CD4-positive, alpha-beta memory T cell (primary cell): Measurements from ENCODE around the gene RECQL5. TPM values are rescaled to one million over a fixed set of nuclear protein-coding genes. Genes with fewer than 3 reads are reported as not detected.

ENCODE experiments used
- CTCF ChIA-PET: fragments of 350-600 bp; sonication (Branson Sonifier 250); formaldehyde crosslinking; loops from one replicate; lab custom pipeline; 2021; ENCODE audit warnings: inconsistent platforms; ENCODE audit not compliant: partially characterized antibody; lab: Charles Lee
- POLR2A ChIA-PET: fragments of 350-600 bp; sonication (Branson Sonifier 250); formaldehyde crosslinking; loops from one replicate; lab custom pipeline; 2021; ENCODE audit not compliant: partially characterized antibody; lab: Charles Lee
- DNase-seq, 5 donors: peaks; one replicate each; pipeline versions ENCODE4 v3.0.0 to v3.0.0-alpha.2; 2020 to 2022; ENCODE audit warnings: mixed read lengths in 1 of 5
- H3K27ac ChIP-seq: one replicate; pipeline ENCODE4 v1.7.0; 2013; ENCODE audit warnings: low read depth, low read length
- H3K27me3 ChIP-seq: 2 replicates; pipeline ENCODE4 v1.7.0; 2013; ENCODE audit warnings: mild to moderate bottlenecking, low read length, moderate library complexity; ENCODE audit not compliant: insufficient read depth
- H3K36me3 ChIP-seq: 2 replicates; pipeline ENCODE4 v1.7.0; 2013; ENCODE audit warnings: mild to moderate bottlenecking, low read length, moderate library complexity; ENCODE audit not compliant: insufficient read depth
- H3K4me1 ChIP-seq: 2 replicates; pipeline ENCODE4 v1.7.0; 2013; ENCODE audit warnings: mild to moderate bottlenecking, low read length, moderate library complexity; ENCODE audit not compliant: insufficient read depth
- H3K4me3 ChIP-seq, 2 donors: one replicate each; pipeline ENCODE4 v1.7.0; 2013; ENCODE audit warnings: low read length in 2 of 2, mild to moderate bottlenecking in 1 of 2
- H3K9me3 ChIP-seq, 2 donors: one replicate each; pipeline ENCODE4 v1.7.0; 2013; ENCODE audit warnings: low read length in 2 of 2, control low read depth in 1 of 2; ENCODE audit not compliant: control insufficient read depth in 1 of 2
- H3K27ac Mint-ChIP-seq, 7 donors: one replicate each; pipeline ENCODE4 v1.8.0; 2020 to 2021; ENCODE audit warnings: mixed read lengths in 7 of 7, mild to moderate bottlenecking in 6 of 7, inconsistent platforms in 3 of 7, moderate library complexity in 3 of 7
- H3K27me3 Mint-ChIP-seq, 2 donors: one replicate each; pipeline ENCODE4 v1.8.0; 2020 to 2021; ENCODE audit warnings: mixed read lengths in 2 of 2
- H3K36me3 Mint-ChIP-seq, 2 donors: one replicate each; pipeline ENCODE4 v1.8.0; 2020 to 2021; ENCODE audit warnings: mixed read lengths in 2 of 2, inconsistent platforms in 1 of 2, mild to moderate bottlenecking in 1 of 2
- H3K4me1 Mint-ChIP-seq, 4 donors: one replicate each; pipeline ENCODE4 v1.8.0; 2020 to 2021; ENCODE audit warnings: mixed read lengths in 4 of 4, mild to moderate bottlenecking in 1 of 4
- H3K4me3 Mint-ChIP-seq, 8 donors: one replicate each; pipeline ENCODE4 v1.8.0; 2020 to 2021; ENCODE audit warnings: mixed read lengths in 8 of 8, mild to moderate bottlenecking in 7 of 8, moderate library complexity in 6 of 8, inconsistent platforms in 3 of 8
- H3K9me3 Mint-ChIP-seq, 8 donors: one replicate each; pipeline ENCODE4 v1.8.0; 2020 to 2021; ENCODE audit warnings: mixed read lengths in 8 of 8, mild to moderate bottlenecking in 5 of 8, inconsistent platforms in 3 of 8, moderate library complexity in 1 of 8
- intact Hi-C: fragments of 100-400 bp; cut with micrococcal nuclease; formaldehyde crosslinking; loops from one replicate; pipeline ENCODE4 v1.15.1; 2023
- polyA plus RNA-seq, 2 donors: library from polyadenylated mRNA; unstranded; fragments of 300-500 nt; fragmentation: Illumina TruSeq; gene quantifications; one replicate each; pipeline ENCODE4 v1.2.3, GENCODE V29; 2021
- total RNA-seq, 2 experiments: library from RNA; stranded (reverse); gene quantifications; one replicate each; pipeline ENCODE4 v1.2.3, GENCODE V29; 2021

The RECQL5 gene
- total and polyA plus RNA-seq, 4 experiments from 2014 or later = 6.4 to 59.1 (median 37.5) TPM

DNA sequence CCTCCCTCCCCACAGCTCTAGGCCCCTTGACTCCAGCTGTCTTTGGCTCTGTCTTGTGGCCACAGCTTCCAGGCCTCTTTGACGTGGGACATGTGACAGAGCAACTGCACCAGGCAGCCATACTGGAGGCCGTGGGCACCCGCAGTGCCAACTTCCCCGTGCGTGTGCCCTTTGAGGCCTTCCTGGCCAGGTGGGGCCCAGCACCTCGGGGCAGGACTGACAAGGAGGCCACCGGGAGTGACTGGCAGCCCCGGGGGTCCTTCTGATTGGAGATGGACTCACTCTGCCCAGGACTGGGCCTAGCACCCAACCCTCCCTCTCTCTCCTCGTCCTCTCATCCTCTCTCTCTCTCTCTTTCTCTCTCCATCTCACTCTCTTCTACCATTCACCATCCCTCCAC lies 63.8 kb downstream of the RECQL5 start:
- Mint-ChIP-seq H3K9me3 (no peaks in the 10 kb centered on the region), H3K36me3 (no peaks in the 10 kb centered on the region), H3K4me3 (no peak overlapping the region), H3K27ac (peak overlapping the region in 1 of 7 donors; percentile 57), H3K4me1 (peaks cover 0 to 3% (median 0%) of the 10 kb centered on the region in 4 donors), H3K27me3 (no peaks in the 10 kb centered on the region)
- POLR2A ChIA-PET = no interaction called here
- no peaks in the 10 kb centered on the region for H3K9me3 ChIP-seq
- intact Hi-C loops = no loop called here
- no peak overlapping the region for H3K4me3 ChIP-seq
- no peaks in the 10 kb centered on the region for H3K4me1 ChIP-seq
- CTCF ChIA-PET = interaction anchor here (1.0 to 1.9 kb wide), 5 partner anchors 20 to 147 kb away, joined by 3 to 5 read pairs (median 3); no protein-coding TSS in a partner anchor
- H3K36me3 ChIP-seq = no peaks in the 10 kb centered on the region
- H3K27me3 ChIP-seq = no peaks in the 10 kb centered on the region
- no peak overlapping the region for H3K27ac ChIP-seq
- DNase-seq = no peak

- Mint-ChIP-seq H3K36me3 (no peaks in the 10 kb centered on the region), H3K27me3 (no peaks in the 10 kb centered on the region), H3K27ac (no peak overlapping the region), H3K4me1 (peaks cover 0 to 3% (median 0%) of the 10 kb centered on the region in 4 donors), H3K9me3 (no peaks in the 10 kb centered on the region), H3K4me3 (no peak overlapping the region)
- CTCF ChIA-PET = interaction anchor here (1.0 to 3.5 kb wide), 7 partner anchors 19 to 176 kb away, joined by 3 to 12 read pairs (median 4); partner anchors contain the start of gene SMIM5
- no peaks in the 10 kb centered on the region for H3K9me3 ChIP-seq
- no peaks in the 10 kb centered on the region for H3K27me3 ChIP-seq
- no peak for DNase-seq
- intact Hi-C loops = no loop called here
- H3K4me1 ChIP-seq = no peaks in the 10 kb centered on the region
- POLR2A ChIA-PET = no interaction called here
- H3K27ac ChIP-seq = no peak overlapping the region
- no peak overlapping the region for H3K4me3 ChIP-seq
- no peaks in the 10 kb centered on the region for H3K36me3 ChIP-seq
These were observed 64.3 kb downstream of the RECQL5 start for GRCh38 chr17:75602644-75603043.

- Histone ChIP-seq H3K4me1 (no peaks in the 10 kb centered on the region), H3K36me3 (no peaks in the 10 kb centered on the region), H3K27me3 (no peaks in the 10 kb centered on the region), H3K4me3 (no peak overlapping the region), H3K27ac (no peak overlapping the region), H3K9me3 (no peaks in the 10 kb centered on the region)
- H3K27me3 Mint-ChIP-seq = no peaks in the 10 kb centered on the region
- H3K27ac Mint-ChIP-seq = peak overlapping the region in 1 of 7 donors; percentile 30
- peak; percentile 41 to 62 (median 46) for DNase-seq
- H3K4me3 Mint-ChIP-seq = no peak overlapping the region
- ChIA-PET CTCF (interaction anchor here (0.6 to 3.5 kb wide), 15 partner anchors 10 to 1599 kb away, joined by 3 to 34 read pairs (median 3); partner anchors contain the start of genes RECQL5, SAP30BP and SMIM5), POLR2A (interaction anchor here (0.5 kb wide), 1 partner anchor 49 kb away, joined by 3 read pairs; no protein-coding TSS in a partner anchor)
- H3K36me3 Mint-ChIP-seq = no peaks in the 10 kb centered on the region
- intact Hi-C loops = no loop called here
- peaks cover 0 to 3% (median 0%) of the 10 kb centered on the region in 4 donors for H3K4me1 Mint-ChIP-seq
- no peaks in the 10 kb centered on the region for H3K9me3 Mint-ChIP-seq
These were observed 65.6 kb downstream of the RECQL5 start for GRCh38 chr17:75601057-75601987.

GRCh38 chr17:75596320-75597087 lies 70.5 kb downstream of the RECQL5 start:
- peaks cover 0 to 2% (median 0%) of the 10 kb centered on the region in 4 donors for H3K4me1 Mint-ChIP-seq
- no peaks in the 10 kb centered on the region for H3K9me3 ChIP-seq
- CTCF ChIA-PET = interaction anchor here (1.1 to 1.4 kb wide), 2 partner anchors 14 to 37 kb away, joined by 3 to 4 read pairs; partner anchors contain the start of gene SMIM5
- no peaks in the 10 kb centered on the region for H3K27me3 ChIP-seq
- H3K4me1 ChIP-seq = no peaks in the 10 kb centered on the region
- H3K27me3 Mint-ChIP-seq = no peaks in the 10 kb centered on the region
- H3K36me3 Mint-ChIP-seq = no peaks in the 10 kb centered on the region
- H3K9me3 Mint-ChIP-seq = peaks cover 0 to 2% (median 0%) of the 10 kb centered on the region in 8 donors
- no peak overlapping the region for H3K27ac ChIP-seq
- no peak overlapping the region for H3K27ac Mint-ChIP-seq
- DNase-seq = no peak
- POLR2A ChIA-PET = no interaction called here
- intact Hi-C loops = no loop called here
- H3K36me3 ChIP-seq = no peaks in the 10 kb centered on the region
- H3K4me3 ChIP-seq = no peak overlapping the region
- no peak overlapping the region for H3K4me3 Mint-ChIP-seq

DNA sequence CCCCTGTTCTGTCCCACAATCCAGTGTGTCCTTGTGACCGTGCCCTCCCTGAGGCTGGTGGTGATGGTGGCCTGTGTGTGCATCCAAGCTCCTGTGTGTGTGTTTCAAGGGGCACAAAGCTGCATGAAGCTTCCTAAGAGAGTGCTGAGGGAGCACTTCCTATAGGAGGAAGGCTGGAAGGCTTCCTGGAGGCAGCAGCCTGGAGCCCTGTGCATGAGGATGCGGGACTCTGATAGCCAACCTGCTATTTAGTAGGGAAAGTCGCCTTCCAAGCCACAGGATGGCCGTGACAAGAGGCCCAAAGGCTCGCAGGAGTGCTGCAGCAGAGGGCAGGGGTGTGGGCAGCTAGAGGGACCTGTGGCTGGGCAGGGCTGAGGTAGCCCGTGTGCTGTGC lies 71.0 kb downstream of the RECQL5 start:
- POLR2A ChIA-PET = no interaction called here
- peaks cover 0 to 2% (median 0%) of the 10 kb centered on the region in 8 donors for H3K9me3 Mint-ChIP-seq

GRCh38 chr17:75595284-75595919 lies 71.6 kb downstream of the RECQL5 start:
- no peaks in the 10 kb centered on the region for H3K27me3 Mint-ChIP-seq
- intact Hi-C loops = no loop called here
- H3K9me3 Mint-ChIP-seq = peaks cover 0 to 2% (median 0%) of the 10 kb centered on the region in 8 donors
- POLR2A ChIA-PET = no interaction called here
- CTCF ChIA-PET = no interaction called here
- no peaks in the 10 kb centered on the region for H3K36me3 ChIP-seq
- H3K4me3 ChIP-seq = no peak overlapping the region
- no peak overlapping the region for H3K27ac ChIP-seq
- no peaks in the 10 kb centered on the region for H3K27me3 ChIP-seq
- no peaks in the 10 kb centered on the region for H3K9me3 ChIP-seq
- no peak for DNase-seq
- no peak overlapping the region for H3K4me3 Mint-ChIP-seq
- H3K36me3 Mint-ChIP-seq = no peaks in the 10 kb centered on the region
- peaks cover 0 to 6% (median 1%) of the 10 kb centered on the region in 4 donors for H3K4me1 Mint-ChIP-seq
- H3K27ac Mint-ChIP-seq = peak overlapping the region in 1 of 7 donors; percentile 22
- H3K4me1 ChIP-seq = no peaks in the 10 kb centered on the region

More for the DNA sequence above, 71.0 kb downstream of the RECQL5 start:
- no peaks in the 10 kb centered on the region for H3K36me3 ChIP-seq
- Mint-ChIP-seq H3K27me3 (no peaks in the 10 kb centered on the region), H3K36me3 (no peaks in the 10 kb centered on the region), H3K27ac (peak overlapping the region in 2 of 7 donors; percentile 9 to 22), H3K4me3 (no peak overlapping the region), H3K4me1 (peaks cover 0 to 4% (median under 1%) of the 10 kb centered on the region in 4 donors)
- no peak for DNase-seq
- no peak overlapping the region for H3K27ac ChIP-seq
- intact Hi-C loops = no loop called here
- CTCF ChIA-PET = no interaction called here
- no peaks in the 10 kb centered on the region for H3K27me3 ChIP-seq
- H3K9me3 ChIP-seq = no peaks in the 10 kb centered on the region
- no peaks in the 10 kb centered on the region for H3K4me1 ChIP-seq
- H3K4me3 ChIP-seq = no peak overlapping the region
